CD14-positive monocyte (primary cell): ENCODE measurements around the gene PFDN1. TPM values are rescaled to one million over a fixed set of nuclear protein-coding genes. Genes with fewer than 3 reads are reported as not detected.
"Not testable (repeated sequence)": the region's sequence is repeated elsewhere in the genome, so short reads cannot be mapped to it uniquely, and the experiment has no call there.

Experiments used
- DNase-seq, 3 donors: peaks; one replicate each; pipeline ENCODE4 v3.0.0-alpha.2; 2011 to 2022
- H2AFZ ChIP-seq: 2 replicates; pipeline ENCODE4 v1.6.0; 2012; ENCODE audit warnings: mild to moderate bottlenecking, low read depth, low read length, inconsistent platforms; ENCODE audit not compliant: insufficient read depth, poor library complexity, severe bottlenecking
- H3K27ac ChIP-seq, 2 donors: 1 replicate in 1 of 2; 2 replicates in 1 of 2; pipeline ENCODE4 v1.5.1; 2012 to 2013; ENCODE audit warnings: low read length in 2 of 2, control low read depth in 1 of 2, inconsistent platforms in 1 of 2, low read depth in 1 of 2, mild to moderate bottlenecking in 1 of 2
- H3K27me3 ChIP-seq, 2 donors: one replicate each; pipeline versions ENCODE4 v1.6.0 to v1.6.1; 2011 to 2013; ENCODE audit warnings: low read length in 2 of 2; ENCODE audit not compliant: control insufficient read depth in 2 of 2, insufficient read depth in 2 of 2
- H3K36me3 ChIP-seq, 2 donors: replicated peaks in 1 of 2; 1 replicate in 1 of 2; 2 replicates in 1 of 2; pipeline versions ENCODE4 v1.5.1 to v1.6.1; 2012 to 2013; ENCODE audit warnings: low read length in 2 of 2, control low read depth in 1 of 2, inconsistent platforms in 1 of 2, mild to moderate bottlenecking in 1 of 2; ENCODE audit not compliant: insufficient read depth in 2 of 2, control insufficient read depth in 1 of 2
- H3K4me1 ChIP-seq, 2 donors: 1 replicate in 1 of 2; 2 replicates in 1 of 2; pipeline versions ENCODE4 v1.5.1 to v1.6.1; 2012 to 2013; ENCODE audit warnings: low read length in 2 of 2, control low read depth in 1 of 2, inconsistent platforms in 1 of 2, mild to moderate bottlenecking in 1 of 2, moderate library complexity in 1 of 2; ENCODE audit not compliant: insufficient read depth in 2 of 2, control insufficient read depth in 1 of 2
- H3K4me2 ChIP-seq: replicated peaks from 2 replicates; pipeline ENCODE3; 2012; ENCODE audit warnings: low read length, moderate library complexity, mild to moderate bottlenecking; ENCODE audit not compliant: poor library complexity, severe bottlenecking; ENCODE audit errors: extremely low read depth
- H3K4me3 ChIP-seq, 3 experiments: fragments of 200-600 bp in 1 of 3; sonication (generic) in 1 of 3; replicated peaks in 1 of 3; 1 replicate in 2 of 3; 2 replicates in 1 of 3; pipeline ENCODE4 v1.5.1; 2011 to 2013; ENCODE audit warnings: low read length in 3 of 3, mild to moderate bottlenecking in 3 of 3, control low read depth in 2 of 3, low read depth in 2 of 3, inconsistent platforms in 1 of 3, moderate library complexity in 1 of 3
- H3K79me2 ChIP-seq: 2 replicates; pipeline ENCODE4 v1.6.0; 2012; ENCODE audit warnings: mild to moderate bottlenecking, control low read depth, inconsistent platforms, low read length, moderate library complexity; ENCODE audit not compliant: insufficient read depth
- H3K9ac ChIP-seq: 2 replicates; pipeline ENCODE4 v1.6.0; 2017; ENCODE audit warnings: low read length, mild to moderate bottlenecking; ENCODE audit not compliant: insufficient read depth, poor library complexity, severe bottlenecking
- H3K9me3 ChIP-seq, 2 donors: replicated peaks in 1 of 2; 1 replicate in 1 of 2; 2 replicates in 1 of 2; pipeline versions ENCODE4 v1.5.1 to v1.6.1; 2012 to 2013; ENCODE audit warnings: low read length in 2 of 2, control low read depth in 1 of 2; ENCODE audit not compliant: control insufficient read depth in 1 of 2, insufficient read depth in 1 of 2
- H4K20me1 ChIP-seq: 2 replicates; pipeline ENCODE4 v1.6.0; 2012; ENCODE audit warnings: mild to moderate bottlenecking, low read length, control low read depth, moderate library complexity; ENCODE audit not compliant: insufficient read depth
- H3K27ac Mint-ChIP-seq, 7 donors: one replicate each; pipeline ENCODE4 v1.8.0; 2020; ENCODE audit warnings: mild to moderate bottlenecking in 7 of 7, mixed read lengths in 7 of 7, moderate library complexity in 6 of 7, inconsistent platforms in 2 of 7
- H3K27me3 Mint-ChIP-seq, 3 donors: one replicate each; pipeline ENCODE4 v1.8.0; 2021 to 2022; ENCODE audit warnings: low read depth in 3 of 3, mild to moderate bottlenecking in 3 of 3, mixed read lengths in 3 of 3, moderate library complexity in 3 of 3, inconsistent platforms in 1 of 3
- H3K36me3 Mint-ChIP-seq, 2 donors: one replicate each; pipeline ENCODE4 v1.8.0; 2020; ENCODE audit warnings: mixed read lengths in 2 of 2, inconsistent platforms in 1 of 2, mild to moderate bottlenecking in 1 of 2
- H3K4me1 Mint-ChIP-seq: one replicate; pipeline ENCODE4 v1.8.0; 2020; ENCODE audit warnings: mild to moderate bottlenecking, mixed read lengths
- H3K4me3 Mint-ChIP-seq, 2 donors: one replicate each; pipeline ENCODE4 v1.8.0; 2020; ENCODE audit warnings: mild to moderate bottlenecking in 2 of 2, mixed read lengths in 2 of 2, moderate library complexity in 1 of 2
- H3K9me3 Mint-ChIP-seq, 7 donors: one replicate each; pipeline ENCODE4 v1.8.0; 2020 to 2022; ENCODE audit warnings: mixed read lengths in 7 of 7, mild to moderate bottlenecking in 6 of 7, moderate library complexity in 6 of 7, inconsistent platforms in 2 of 7
- CTCF ChIP-seq: fragments of 200-600 bp; IDR thresholded peaks from one replicate; pipeline ENCODE4 v1.8.0; 2022; ENCODE audit warnings: antibody characterized with exemption, mild to moderate bottlenecking
- WGBS: methylation state at CpG from one replicate; pipeline ENCODE4 v1.1.5; 2013; ENCODE audit warnings: missing lambda C conversion rate; ENCODE audit not compliant: insufficient coverage; 5-methylcytosine and 5-hydroxymethylcytosine counted together
- intact Hi-C, 2 donors: fragments of 100-400 bp; cut with micrococcal nuclease; formaldehyde crosslinking; loops; one replicate each; pipeline versions ENCODE4 v1.15.0 to v1.15.1; 2023
- polyA plus RNA-seq, 3 donors: library from polyadenylated mRNA; depleted of rRNA in 1 of 3; unstranded in 2 of 3; stranded (reverse) in 1 of 3; fragments of 300-500 nt in 2 of 3; fragments of >200 nt in 1 of 3; fragmentation: Illumina TruSeq in 2 of 3; gene quantifications; 1 replicate in 2 of 3; 2 replicates in 1 of 3; pipeline ENCODE4 v1.2.3, GENCODE V29; 2012 to 2021

PFDN1 gene
- polyA plus RNA-seq, 3 donors, result 44.7 to 105 (median 82.2) TPM

GRCh38 chr5:140202078-140202477, 100.8 kb downstream of the PFDN1 start:
- no peak overlapping the region for H3K4me2 ChIP-seq

GRCh38 chr5:140198915-140199314, 104.0 kb downstream of the PFDN1 start:
- intact Hi-C loops, H2AFZ ChIP-seq, H3K79me2 ChIP-seq, H3K4me3 ChIP-seq, H3K27me3 Mint-ChIP-seq, H4K20me1 ChIP-seq, H3K4me2 ChIP-seq, H3K36me3 ChIP-seq, H3K4me3 Mint-ChIP-seq, DNase-seq, H3K27ac Mint-ChIP-seq, H3K9me3 ChIP-seq, H3K27me3 ChIP-seq, H3K9ac ChIP-seq, H3K9me3 Mint-ChIP-seq, H3K27ac ChIP-seq: not testable (repeated sequence)
- peaks cover 7 to 15% of the 10 kb centered on the region in 2 donors for H3K36me3 Mint-ChIP-seq
- H3K4me1 Mint-ChIP-seq, result peaks cover 55% of the 10 kb centered on the region
- peaks cover 32 to 54% of the 10 kb centered on the region in 2 donors for H3K4me1 ChIP-seq
- no CpG with 5 or more reads among the region's 1 CpG for WGBS

More at GRCh38 chr5:140202078-140202477, 100.8 kb downstream of the PFDN1 start:
- H2AFZ ChIP-seq, result no peak overlapping the region
- peaks cover 4% of the 10 kb centered on the region for H4K20me1 ChIP-seq
- Mint-ChIP-seq H3K36me3 (peaks cover 15 to 16% of the 10 kb centered on the region in 2 donors), H3K4me1 (peaks cover 65% of the 10 kb centered on the region), H3K4me3 (no peak overlapping the region), H3K27me3 (peaks cover 0 to 5% (median 0%) of the 10 kb centered on the region in 3 donors), H3K27ac (no peak overlapping the region), H3K9me3 (peaks cover 0 to 2% (median 0%) of the 10 kb centered on the region in 7 donors)
- DNase-seq, result no peak
- no peaks in the 10 kb centered on the region for H3K36me3 ChIP-seq
- H3K27me3 ChIP-seq, result no peaks in the 10 kb centered on the region
- H3K9me3 ChIP-seq, result no peaks in the 10 kb centered on the region
- intact Hi-C loops, result no loop called here
- H3K79me2 ChIP-seq, result no peaks in the 10 kb centered on the region
- peaks cover 36 to 59% of the 10 kb centered on the region in 2 donors for H3K4me1 ChIP-seq
- H3K9ac ChIP-seq, result no peak overlapping the region
- no peak overlapping the region for H3K27ac ChIP-seq
- no peak for TF ChIP-seq CTCF
- 60% methylated on average over 1 of the region's 4 CpGs for WGBS
- H3K4me3 ChIP-seq, result no peak overlapping the region
